Activated CD4-positive, alpha-beta memory T cell treated with anti-CD3 and anti-CD28 coated beads, Interleukin-2, amount 10 ng/mL, durations not matched to agents 7 days and 5 days (primary cell): ENCODE measurements around the gene ATXN8OS. TPM values are rescaled to one million over a fixed set of nuclear protein-coding genes. Genes with fewer than 3 reads are reported as not detected.
"Not testable (repeated sequence)": the region's sequence is repeated elsewhere in the genome, so short reads cannot be mapped to it uniquely, and the experiment has no call there.

ENCODE experiments used
- CTCF ChIA-PET: fragments of 350-600 bp; sonication (Branson Sonifier 250); formaldehyde crosslinking; loops from one replicate; lab custom pipeline; 2021; ENCODE audit warnings: antibody characterized with exemption, inconsistent platforms; lab: Charles Lee
- POLR2A ChIA-PET: fragments of 350-600 bp; sonication (Branson Sonifier 250); formaldehyde crosslinking; loops from one replicate; lab custom pipeline; 2021; ENCODE audit warnings: antibody characterized with exemption; lab: Charles Lee
- DNase-seq: peaks from one replicate; pipeline ENCODE4 v3.0.0-alpha.2; 2020
- H3K27ac Mint-ChIP-seq: one replicate; pipeline ENCODE4 v1.8.0; 2021; ENCODE audit warnings: mild to moderate bottlenecking, mixed read lengths
- H3K27me3 Mint-ChIP-seq: one replicate; pipeline ENCODE4 v1.8.0; 2021; ENCODE audit warnings: mixed read lengths
- H3K36me3 Mint-ChIP-seq: one replicate; pipeline ENCODE4 v1.8.0; 2021; ENCODE audit warnings: low read depth, mixed read lengths
- H3K4me1 Mint-ChIP-seq: one replicate; pipeline ENCODE4 v1.8.0; 2021; ENCODE audit warnings: mixed read lengths
- H3K4me3 Mint-ChIP-seq: one replicate; pipeline ENCODE4 v1.8.0; 2021; ENCODE audit warnings: mild to moderate bottlenecking, mixed read lengths
- H3K9me3 Mint-ChIP-seq: one replicate; pipeline ENCODE4 v1.8.0; 2021; ENCODE audit warnings: mixed read lengths
- total RNA-seq, 2 experiments: library from RNA; stranded (reverse); gene quantifications; one replicate each; pipeline ENCODE4 v1.2.3, GENCODE V29; 2021

ATXN8OS gene
- total RNA-seq, result not detected

- no peaks in the 10 kb centered on the region for H3K36me3 Mint-ChIP-seq
- DNase-seq, result no peak
- H3K9me3 Mint-ChIP-seq, result no peaks in the 10 kb centered on the region
- H3K27me3 Mint-ChIP-seq, result no peaks in the 10 kb centered on the region
- H3K4me3 Mint-ChIP-seq, result no peak within 1 kb of the TSS
- POLR2A ChIA-PET, result no interaction called here
- no peak within 1 kb of the TSS for H3K27ac Mint-ChIP-seq
- no peaks in the 10 kb centered on the region for H3K4me1 Mint-ChIP-seq
- CTCF ChIA-PET, result no interaction called here
Observed at GRCh38 chr13:70107498-70108281, at the start of gene ATXN8OS. Gene ATXN8OS (plus strand): TSS chr13:70107826.

- H3K27me3 Mint-ChIP-seq, result no peaks in the 10 kb centered on the region
- H3K27ac Mint-ChIP-seq, result no peak overlapping the region
- POLR2A ChIA-PET, result no interaction called here
Observed at GRCh38 chr13:70080012-70080411, 27.6 kb upstream of the ATXN8OS start.

GRCh38 chr13:70087247-70087646 lies 20.4 kb upstream of the ATXN8OS start:
- no peak for DNase-seq
- H3K9me3 Mint-ChIP-seq, result peaks cover 8% of the 10 kb centered on the region
- no peak overlapping the region for H3K4me3 Mint-ChIP-seq
- H3K27me3 Mint-ChIP-seq, result no peaks in the 10 kb centered on the region
- no peaks in the 10 kb centered on the region for H3K4me1 Mint-ChIP-seq
- no peak overlapping the region for H3K27ac Mint-ChIP-seq
- ChIA-PET CTCF (no interaction called here), POLR2A (no interaction called here)
- no peaks in the 10 kb centered on the region for H3K36me3 Mint-ChIP-seq

More at GRCh38 chr13:70080012-70080411, 27.6 kb upstream of the ATXN8OS start:
- Mint-ChIP-seq H3K4me1 (no peaks in the 10 kb centered on the region), H3K36me3 (no peaks in the 10 kb centered on the region), H3K9me3 (peaks cover 2% of the 10 kb centered on the region), H3K4me3 (no peak overlapping the region)
- DNase-seq, result no peak
- CTCF ChIA-PET, result no interaction called here

- POLR2A ChIA-PET, result no interaction called here
- no peak for DNase-seq
- H3K4me1 Mint-ChIP-seq, result no peaks in the 10 kb centered on the region
- H3K9me3 Mint-ChIP-seq, result peaks cover 8% of the 10 kb centered on the region
- no peaks in the 10 kb centered on the region for H3K36me3 Mint-ChIP-seq
- no peak overlapping the region for H3K4me3 Mint-ChIP-seq
- H3K27me3 Mint-ChIP-seq, result no peaks in the 10 kb centered on the region
- no peak overlapping the region for H3K27ac Mint-ChIP-seq
- CTCF ChIA-PET, result no interaction called here
Observed at GRCh38 chr13:70088926-70089325, 18.7 kb upstream of the ATXN8OS start.

GRCh38 chr13:70090036-70090723 lies 17.4 kb upstream of the ATXN8OS start:
- ChIA-PET POLR2A (no interaction called here), CTCF (no interaction called here)
- Mint-ChIP-seq H3K4me3 (no peak overlapping the region), H3K9me3 (peaks cover 7% of the 10 kb centered on the region), H3K36me3 (no peaks in the 10 kb centered on the region), H3K27me3 (no peaks in the 10 kb centered on the region), H3K4me1 (no peaks in the 10 kb centered on the region), H3K27ac (no peak overlapping the region)
- DNase-seq, result no peak

- Mint-ChIP-seq H3K9me3 (peaks cover 3% of the 10 kb centered on the region), H3K4me1 (no peaks in the 10 kb centered on the region), H3K27me3 (no peaks in the 10 kb centered on the region), H3K27ac (no peak overlapping the region), H3K36me3 (no peaks in the 10 kb centered on the region), H3K4me3 (no peak overlapping the region)
- no peak for DNase-seq
- POLR2A ChIA-PET, result no interaction called here
- CTCF ChIA-PET, result no interaction called here
Observed at GRCh38 chr13:70098669-70099068, 9.0 kb upstream of the ATXN8OS start.

GRCh38 chr13:70104481-70104880 lies 3.1 kb upstream of the ATXN8OS start:
- Mint-ChIP-seq H3K27me3 (no peaks in the 10 kb centered on the region), H3K9me3 (no peaks in the 10 kb centered on the region), H3K27ac (no peak overlapping the region), H3K4me1 (no peaks in the 10 kb centered on the region), H3K4me3 (no peak overlapping the region), H3K36me3 (no peaks in the 10 kb centered on the region)
- no peak for DNase-seq
- ChIA-PET CTCF (no interaction called here), POLR2A (no interaction called here)

GRCh38 chr13:70107125-70107497 lies 515 bp upstream of the ATXN8OS start:
- H3K27me3 Mint-ChIP-seq, result no peaks in the 10 kb centered on the region
- no peak overlapping the region for H3K4me3 Mint-ChIP-seq
- ChIA-PET CTCF (no interaction called here), POLR2A (no interaction called here)
- no peak overlapping the region for H3K27ac Mint-ChIP-seq
- H3K36me3 Mint-ChIP-seq, result no peaks in the 10 kb centered on the region
- no peaks in the 10 kb centered on the region for H3K9me3 Mint-ChIP-seq
- no peak for DNase-seq
- no peaks in the 10 kb centered on the region for H3K4me1 Mint-ChIP-seq

GRCh38 chr13:70108356-70109105 lies 905 bp downstream of the ATXN8OS start, which contains the start of gene KLHL1:
Gene KLHL1 (minus strand): TSS chr13:70108452. CDS start chr13:70107699, 753 bp downstream.
- Mint-ChIP-seq H3K27ac (no peak within 1 kb of the TSS), H3K4me1 (no peaks in the 10 kb centered on the region), H3K36me3 (no peaks in the 10 kb centered on the region), H3K27me3 (no peaks in the 10 kb centered on the region), H3K9me3 (no peaks in the 10 kb centered on the region), H3K4me3 (no peak within 1 kb of the TSS)
- POLR2A ChIA-PET, result no interaction called here
- CTCF ChIA-PET, result no interaction called here
- DNase-seq, result no peak

- H3K27ac Mint-ChIP-seq, result no peak overlapping the region
- H3K9me3 Mint-ChIP-seq, result no peaks in the 10 kb centered on the region
- ChIA-PET POLR2A (no interaction called here), CTCF (no interaction called here)
- H3K4me1 Mint-ChIP-seq, result no peaks in the 10 kb centered on the region
- DNase-seq, result no peak
- H3K27me3 Mint-ChIP-seq, result no peaks in the 10 kb centered on the region
- no peak overlapping the region for H3K4me3 Mint-ChIP-seq
- H3K36me3 Mint-ChIP-seq, result no peaks in the 10 kb centered on the region
Observed at GRCh38 chr13:70117338-70117905, 9.8 kb downstream of the ATXN8OS start.

GRCh38 chr13:70125693-70126092 lies 18.1 kb downstream of the ATXN8OS start:
- no peaks in the 10 kb centered on the region for H3K36me3 Mint-ChIP-seq
- ChIA-PET CTCF (no interaction called here), POLR2A (no interaction called here)
- peaks cover 10% of the 10 kb centered on the region for H3K9me3 Mint-ChIP-seq
- H3K4me1 Mint-ChIP-seq, result no peaks in the 10 kb centered on the region
- no peak overlapping the region for H3K27ac Mint-ChIP-seq
- DNase-seq, result no peak
- no peaks in the 10 kb centered on the region for H3K27me3 Mint-ChIP-seq
- H3K4me3 Mint-ChIP-seq, result no peak overlapping the region

GRCh38 chr13:70128098-70128497 lies 20.5 kb downstream of the ATXN8OS start:
- H3K4me1 Mint-ChIP-seq, result no peaks in the 10 kb centered on the region
- no peak for DNase-seq
- POLR2A ChIA-PET, result no interaction called here
- H3K36me3 Mint-ChIP-seq, result no peaks in the 10 kb centered on the region
- peaks cover 11% of the 10 kb centered on the region for H3K9me3 Mint-ChIP-seq
- H3K4me3 Mint-ChIP-seq, result no peak overlapping the region
- CTCF ChIA-PET, result no interaction called here
- H3K27ac Mint-ChIP-seq, result no peak overlapping the region
- no peaks in the 10 kb centered on the region for H3K27me3 Mint-ChIP-seq

GRCh38 chr13:70142658-70143057 lies 35.0 kb downstream of the ATXN8OS start:
- H3K27me3 Mint-ChIP-seq, POLR2A ChIA-PET, H3K27ac Mint-ChIP-seq, H3K36me3 Mint-ChIP-seq, CTCF ChIA-PET, DNase-seq, H3K9me3 Mint-ChIP-seq, H3K4me1 Mint-ChIP-seq, H3K4me3 Mint-ChIP-seq: not testable (repeated sequence)
